ENCODE results near the gene BIRC7.

Gene BIRC7

DNA sequence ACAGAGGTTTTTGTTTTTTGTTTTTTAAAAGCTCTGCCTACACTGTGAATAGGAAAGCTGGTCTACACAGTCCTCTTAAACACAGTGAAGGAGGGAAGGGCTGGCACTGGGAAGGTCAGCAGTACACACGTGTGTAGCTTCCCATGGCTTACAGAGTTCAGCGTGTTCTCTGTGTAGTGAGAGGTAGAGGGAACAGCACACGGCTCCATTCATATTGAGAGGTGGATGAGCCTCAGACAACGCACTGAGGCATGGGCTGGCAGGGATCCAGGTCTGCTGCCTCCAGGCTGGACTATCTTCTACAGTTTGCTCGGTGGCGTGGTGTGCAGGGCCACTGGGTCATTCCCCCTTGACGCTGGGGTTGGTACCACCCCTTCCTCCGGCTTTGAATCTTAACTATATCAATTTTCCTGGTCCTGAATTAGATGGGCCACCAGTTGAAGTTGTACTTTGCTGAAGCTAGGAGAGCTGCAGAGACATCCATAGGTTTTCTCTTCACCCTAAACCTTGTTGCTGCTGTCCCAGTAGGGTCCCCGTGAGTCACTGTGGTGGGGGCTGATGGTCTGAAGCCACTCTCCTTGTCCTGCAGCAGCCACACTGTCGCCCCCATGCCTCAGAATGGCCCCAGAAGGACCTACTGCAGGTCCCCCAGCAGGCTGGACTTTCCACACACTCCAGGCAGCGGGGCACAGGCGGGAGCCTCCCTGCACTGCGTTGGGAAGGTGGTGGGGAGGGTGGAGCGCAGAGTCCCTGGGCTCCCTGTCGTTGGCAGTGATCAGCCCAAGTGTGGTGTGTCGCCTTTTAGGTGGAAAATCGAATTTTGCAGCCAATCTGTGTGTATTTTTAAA lies 38.9 kb downstream of the BIRC7 start:
- Histone ChIP-seq H3K4me1 (ENCODE audit: control insufficient read depth, low read depth, low read length) (peaks cover 2% of the 10 kb centered on the region), H3K4me3 (ENCODE audit: low read length) (no peak overlapping the region)

DNA sequence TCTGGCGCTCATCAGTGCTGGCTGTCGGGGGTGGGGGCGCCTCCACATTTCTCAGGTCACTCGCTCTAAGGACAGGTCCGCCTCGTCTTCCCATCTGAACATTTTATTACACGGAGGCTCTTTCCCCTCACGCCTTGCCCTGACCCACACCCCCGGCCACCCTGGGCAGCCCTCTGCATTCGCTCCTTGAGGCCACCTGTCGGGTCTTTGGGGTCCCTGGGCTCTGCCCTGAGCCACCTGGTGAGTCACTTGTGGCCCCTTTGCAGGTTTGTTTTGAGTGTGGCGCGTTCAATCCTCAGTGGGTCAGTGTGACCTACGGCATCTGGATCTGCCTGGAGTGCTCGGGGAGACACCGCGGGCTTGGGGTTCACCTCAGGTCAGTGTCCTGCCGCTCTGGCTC lies 40.1 kb downstream of the BIRC7 start:
- no peak overlapping the region for H3K18ac ChIP-seq (ENCODE audit: low read length)
- peaks cover 7% of the 10 kb centered on the region for H3K36me3 ChIP-seq (ENCODE audit: control insufficient read depth, insufficient read depth, low read length)
- peaks cover 16% of the 10 kb centered on the region for H3K79me1 ChIP-seq (ENCODE audit: low read length)
- no peak overlapping the region for H4K5ac ChIP-seq (ENCODE audit: low read length)
- H4K8ac ChIP-seq (ENCODE audit: low read depth, low read length), result no peak overlapping the region
- no peaks in the 10 kb centered on the region for H3K27me3 ChIP-seq (ENCODE audit: insufficient read depth, low read length, poor library complexity)
- H3K56ac ChIP-seq (ENCODE audit: low read length), result no peak overlapping the region
- H3K4me2 ChIP-seq (ENCODE audit: low read length), result no peak overlapping the region
- peaks cover 34% of the 10 kb centered on the region for H3K79me2 ChIP-seq (ENCODE audit: control insufficient read depth, insufficient read depth, low read length)
- no peak overlapping the region for H3K23ac ChIP-seq (ENCODE audit: low read length)
- H3K4ac ChIP-seq (ENCODE audit: low read depth, low read length), result no peak overlapping the region
- no peak overlapping the region for H3K4me3 ChIP-seq (ENCODE audit: low read length)
- H2BK120ac ChIP-seq (ENCODE audit: low read depth, low read length), result no peak overlapping the region
- no peak for DNase-seq
- no peak overlapping the region for H3K9ac ChIP-seq (ENCODE audit: low read length)
- H3K4me1 ChIP-seq (ENCODE audit: control insufficient read depth, low read depth, low read length), result peaks cover 2% of the 10 kb centered on the region
- H2BK15ac ChIP-seq (replicated peaks; ENCODE audit: low read depth), result no peak overlapping the region
- H3K27ac ChIP-seq (ENCODE audit: low read depth, low read length), result no peak overlapping the region
- WGBS (ENCODE audit: extremely low coverage, insufficient coverage, low lambda C conversion rate), result no CpG with 5 or more reads among the region's 18 CpGs
- no peak overlapping the region for H2AK5ac ChIP-seq (ENCODE audit: low read length)
- no peak overlapping the region for H2BK5ac ChIP-seq (ENCODE audit: low read length)

More for the DNA sequence above, 38.9 kb downstream of the BIRC7 start:
- Histone ChIP-seq H3K27ac (ENCODE audit: low read depth, low read length) (no peak overlapping the region), H3K27me3 (ENCODE audit: insufficient read depth, low read length, poor library complexity) (no peaks in the 10 kb centered on the region), H3K23ac (ENCODE audit: low read length) (no peak overlapping the region), H3K9ac (ENCODE audit: low read length) (no peak overlapping the region), H4K5ac (ENCODE audit: low read length) (no peak overlapping the region), H3K79me1 (ENCODE audit: low read length) (peaks cover 16% of the 10 kb centered on the region), H3K18ac (ENCODE audit: low read length) (no peak overlapping the region), H2BK5ac (ENCODE audit: low read length) (no peak overlapping the region), H3K4ac (ENCODE audit: low read depth, low read length) (no peak overlapping the region), H3K4me2 (ENCODE audit: low read length) (no peak overlapping the region), H3K36me3 (ENCODE audit: control insufficient read depth, insufficient read depth, low read length) (peaks cover 7% of the 10 kb centered on the region), H2BK120ac (ENCODE audit: low read depth, low read length) (no peak overlapping the region), H3K79me2 (ENCODE audit: control insufficient read depth, insufficient read depth, low read length) (peaks cover 34% of the 10 kb centered on the region), H4K8ac (ENCODE audit: low read depth, low read length) (no peak overlapping the region), H2AK5ac (ENCODE audit: low read length) (no peak overlapping the region), H3K56ac (ENCODE audit: low read length) (peak overlapping the region; percentile 56), H2BK15ac (replicated peaks; ENCODE audit: low read depth) (no peak overlapping the region)
- DNase-seq, result no peak
- no CpG with 5 or more reads among the region's 17 CpGs for WGBS (ENCODE audit: extremely low coverage, insufficient coverage, low lambda C conversion rate)

GRCh38 chr20:63276956-63277355 lies 41.3 kb downstream of the BIRC7 start:
- H3K79me1 ChIP-seq (ENCODE audit: low read length), result peaks cover 16% of the 10 kb centered on the region
- peaks cover 34% of the 10 kb centered on the region for H3K79me2 ChIP-seq (ENCODE audit: control insufficient read depth, insufficient read depth, low read length)
- no peaks in the 10 kb centered on the region for H3K27me3 ChIP-seq (ENCODE audit: insufficient read depth, low read length, poor library complexity)
- H2BK15ac ChIP-seq (replicated peaks; ENCODE audit: low read depth), result no peak overlapping the region
- no peak for DNase-seq
- H4K8ac ChIP-seq (ENCODE audit: low read depth, low read length), result no peak overlapping the region
- H2AK5ac ChIP-seq (ENCODE audit: low read length), result no peak overlapping the region
- peaks cover 7% of the 10 kb centered on the region for H3K36me3 ChIP-seq (ENCODE audit: control insufficient read depth, insufficient read depth, low read length)
- WGBS (ENCODE audit: extremely low coverage, insufficient coverage, low lambda C conversion rate), result no CpG with 5 or more reads among the region's 20 CpGs
- H3K4ac ChIP-seq (ENCODE audit: low read depth, low read length), result no peak overlapping the region
- no peak overlapping the region for H3K56ac ChIP-seq (ENCODE audit: low read length)
- peaks cover 2% of the 10 kb centered on the region for H3K4me1 ChIP-seq (ENCODE audit: control insufficient read depth, low read depth, low read length)
- no peak overlapping the region for H3K4me2 ChIP-seq (ENCODE audit: low read length)
- H3K27ac ChIP-seq (ENCODE audit: low read depth, low read length), result no peak overlapping the region
- no peak overlapping the region for H3K23ac ChIP-seq (ENCODE audit: low read length)
- no peak overlapping the region for H2BK120ac ChIP-seq (ENCODE audit: low read depth, low read length)
- no peak overlapping the region for H3K4me3 ChIP-seq (ENCODE audit: low read length)
- H3K9ac ChIP-seq (ENCODE audit: low read length), result no peak overlapping the region
- H3K18ac ChIP-seq (ENCODE audit: low read length), result no peak overlapping the region
- H2BK5ac ChIP-seq (ENCODE audit: low read length), result no peak overlapping the region
- H4K5ac ChIP-seq (ENCODE audit: low read length), result no peak overlapping the region

- Histone ChIP-seq H3K27ac (ENCODE audit: low read depth, low read length) (no peak overlapping the region), H3K9ac (ENCODE audit: low read length) (no peak overlapping the region), H3K79me1 (ENCODE audit: low read length) (peaks cover 16% of the 10 kb centered on the region), H3K18ac (ENCODE audit: low read length) (no peak overlapping the region), H3K36me3 (ENCODE audit: control insufficient read depth, insufficient read depth, low read length) (peaks cover 7% of the 10 kb centered on the region), H3K23ac (ENCODE audit: low read length) (no peak overlapping the region), H3K79me2 (ENCODE audit: control insufficient read depth, insufficient read depth, low read length) (peaks cover 34% of the 10 kb centered on the region), H2BK15ac (replicated peaks; ENCODE audit: low read depth) (no peak overlapping the region), H2AK5ac (ENCODE audit: low read length) (no peak overlapping the region), H4K8ac (ENCODE audit: low read depth, low read length) (no peak overlapping the region), H4K5ac (ENCODE audit: low read length) (no peak overlapping the region), H3K4ac (ENCODE audit: low read depth, low read length) (no peak overlapping the region), H3K56ac (ENCODE audit: low read length) (no peak overlapping the region), H3K4me3 (ENCODE audit: low read length) (no peak overlapping the region), H2BK120ac (ENCODE audit: low read depth, low read length) (no peak overlapping the region), H3K27me3 (ENCODE audit: insufficient read depth, low read length, poor library complexity) (no peaks in the 10 kb centered on the region), H3K4me1 (ENCODE audit: control insufficient read depth, low read depth, low read length) (peaks cover 2% of the 10 kb centered on the region), H3K4me2 (ENCODE audit: low read length) (no peak overlapping the region), H2BK5ac (ENCODE audit: low read length) (no peak overlapping the region)
- no peak for DNase-seq
- WGBS (ENCODE audit: extremely low coverage, insufficient coverage, low lambda C conversion rate), result no CpG with 5 or more reads among the region's 30 CpGs
Measured at GRCh38 chr20:63277466-63278272, 42.0 kb downstream of the BIRC7 start.

DNA sequence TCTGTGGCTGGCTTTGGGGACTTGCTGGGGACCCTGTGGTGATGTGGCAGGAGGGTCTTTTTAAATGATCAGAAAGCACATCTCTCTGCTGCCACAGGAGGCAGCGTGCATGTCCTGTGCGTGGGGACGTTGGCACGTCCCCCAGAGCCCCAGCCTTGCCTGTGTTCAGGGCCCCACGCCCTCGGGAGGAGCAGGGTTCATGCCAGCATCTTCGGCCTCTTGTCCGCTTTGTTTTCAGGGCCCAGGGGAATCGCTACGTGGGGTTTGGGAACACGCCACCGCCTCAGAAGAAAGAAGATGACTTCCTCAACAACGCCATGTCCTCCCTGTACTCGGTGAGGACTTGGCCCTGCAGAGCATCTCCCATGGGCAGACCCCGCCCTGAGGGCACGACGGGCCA lies 43.0 kb downstream of the BIRC7 start:
- no peak for DNase-seq
- H3K4me2 ChIP-seq (ENCODE audit: low read length), result no peak overlapping the region
- H3K79me1 ChIP-seq (ENCODE audit: low read length), result peaks cover 14% of the 10 kb centered on the region
- no peak overlapping the region for H2BK15ac ChIP-seq (replicated peaks; ENCODE audit: low read depth)
- H3K79me2 ChIP-seq (ENCODE audit: control insufficient read depth, insufficient read depth, low read length), result peaks cover 25% of the 10 kb centered on the region
- H4K8ac ChIP-seq (ENCODE audit: low read depth, low read length), result no peak overlapping the region
- H3K9ac ChIP-seq (ENCODE audit: low read length), result no peak overlapping the region
- H2BK120ac ChIP-seq (ENCODE audit: low read depth, low read length), result no peak overlapping the region
- no peak overlapping the region for H3K23ac ChIP-seq (ENCODE audit: low read length)
- H2AK5ac ChIP-seq (ENCODE audit: low read length), result no peak overlapping the region
- H3K27me3 ChIP-seq (ENCODE audit: insufficient read depth, low read length, poor library complexity), result no peaks in the 10 kb centered on the region
- no peak overlapping the region for H3K56ac ChIP-seq (ENCODE audit: low read length)
- no peak overlapping the region for H3K18ac ChIP-seq (ENCODE audit: low read length)
- no peak overlapping the region for H2BK5ac ChIP-seq (ENCODE audit: low read length)
- peaks cover under 1% of the 10 kb centered on the region for H3K4me1 ChIP-seq (ENCODE audit: control insufficient read depth, low read depth, low read length)
- H3K4me3 ChIP-seq (ENCODE audit: low read length), result no peak overlapping the region
- no peak overlapping the region for H3K4ac ChIP-seq (ENCODE audit: low read depth, low read length)
- no peak overlapping the region for H4K5ac ChIP-seq (ENCODE audit: low read length)
- no peak overlapping the region for H3K27ac ChIP-seq (ENCODE audit: low read depth, low read length)
- no CpG with 5 or more reads among the region's 17 CpGs for WGBS (ENCODE audit: extremely low coverage, insufficient coverage, low lambda C conversion rate)
- H3K36me3 ChIP-seq (ENCODE audit: control insufficient read depth, insufficient read depth, low read length), result peaks cover 9% of the 10 kb centered on the region
